CMK (cell line): ENCODE data around the gene DPH1.
"Not testable (repeated sequence)": the region's sequence is repeated elsewhere in the genome, so short reads cannot be mapped to it uniquely, and the experiment has no call there.

ENCODE experiments used
- DNase-seq: peaks from one replicate; pipeline ENCODE4 v3.0.0-alpha.2; 2010; ENCODE audit warnings: low read depth

DPH1 gene

DNA sequence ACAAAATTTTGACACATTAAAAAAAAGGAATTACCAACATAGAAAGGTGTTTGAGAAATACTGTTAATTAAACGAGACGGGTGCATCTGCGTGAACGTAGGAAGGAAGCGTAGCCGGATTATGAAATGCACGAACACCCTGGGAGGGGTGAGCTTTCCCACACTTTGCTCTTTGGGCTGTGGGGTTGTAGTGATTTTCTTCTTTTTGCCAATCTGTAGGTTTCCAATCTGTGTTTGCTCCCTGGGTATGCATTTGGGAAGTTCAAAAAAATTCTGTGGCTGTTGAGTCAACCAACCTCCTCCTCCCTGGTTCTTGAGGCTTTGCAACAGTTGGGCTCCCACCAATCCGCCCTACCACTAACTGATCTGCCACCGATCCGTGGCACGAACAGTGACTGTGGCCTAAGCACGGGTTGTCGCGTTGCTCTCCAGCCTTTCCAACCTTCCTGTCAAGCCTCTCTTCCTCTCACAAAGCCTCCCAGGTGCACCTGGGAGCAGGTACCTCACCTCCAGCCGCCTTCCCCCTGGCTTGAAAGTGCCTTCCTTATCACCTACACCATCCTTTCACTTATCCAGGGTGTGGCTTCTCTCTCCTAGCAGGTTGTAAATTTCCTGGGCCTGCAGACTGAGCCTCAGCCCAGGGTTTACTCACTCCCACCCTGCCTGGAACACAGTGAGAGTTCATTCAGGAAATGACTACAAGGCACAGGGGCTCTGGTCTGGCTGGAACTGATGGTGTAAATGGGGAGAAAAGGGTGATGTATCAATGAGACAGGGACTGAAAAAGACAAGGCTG lies 21.4 kb upstream of the DPH1 start:
- no peak for DNase-seq

- DNase-seq, result no peak
Observed at GRCh38 chr17:2009737-2010136, 20.2 kb upstream of the DPH1 start.

- no peak for DNase-seq
Observed at GRCh38 chr17:2011411-2012371, 18.3 kb upstream of the DPH1 start.

DNA sequence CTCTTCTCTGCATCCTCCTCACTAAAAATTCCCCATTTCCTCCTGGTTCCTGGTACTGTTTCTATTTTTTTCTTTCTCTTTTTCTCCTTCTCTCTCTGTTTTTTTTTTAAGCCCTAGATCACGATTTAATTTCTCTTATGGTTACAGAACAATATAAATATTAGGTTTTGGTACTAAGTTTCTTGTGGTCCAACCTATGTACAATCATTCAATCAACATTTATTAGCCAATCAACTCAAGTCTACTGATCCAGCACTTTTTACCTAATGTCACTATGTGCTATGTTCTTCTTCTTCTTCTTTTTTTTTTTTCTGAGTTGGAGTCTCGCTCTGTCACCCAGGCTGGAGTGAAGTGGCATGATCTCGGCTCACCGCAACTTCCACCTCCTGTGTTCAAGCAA lies 17.5 kb upstream of the DPH1 start:
- no peak for DNase-seq

DNA sequence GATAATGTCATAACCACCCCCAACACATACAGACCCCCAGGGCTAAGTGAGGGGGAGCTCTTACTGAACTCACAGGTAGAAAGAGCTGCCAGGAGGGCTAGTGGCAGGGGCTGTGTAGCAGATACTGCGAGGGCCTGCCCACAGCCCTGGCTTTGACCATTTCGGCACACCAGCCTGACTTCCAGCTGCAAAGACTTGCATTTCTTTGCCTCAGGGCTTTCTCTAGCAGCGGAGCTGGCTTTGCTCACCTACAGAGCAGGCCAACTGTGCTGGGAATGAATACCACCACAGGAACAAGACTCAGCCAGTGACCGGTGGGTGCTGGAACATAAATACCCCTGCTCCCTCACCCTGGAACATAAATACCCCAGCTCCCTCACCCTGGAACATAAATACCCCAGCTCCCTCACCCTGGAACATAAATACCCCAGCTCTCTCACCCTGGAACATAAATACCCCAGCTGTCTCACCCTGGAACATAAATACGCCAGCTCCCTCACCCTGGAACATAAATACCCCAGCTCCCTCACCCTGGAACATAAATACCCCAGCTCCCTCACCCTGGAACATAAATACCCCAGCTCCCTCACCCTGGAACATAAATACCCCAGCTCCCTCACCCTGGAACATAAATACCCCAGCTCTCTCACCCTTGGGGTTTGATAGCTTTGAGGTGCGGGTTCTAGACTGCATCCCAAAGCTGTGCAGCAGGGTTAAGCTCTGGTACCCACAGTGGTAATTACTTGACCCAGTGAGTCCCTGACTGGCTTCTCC lies 16.5 kb upstream of the DPH1 start:
- not testable (repeated sequence) for DNase-seq

- DNase-seq, result no peak
Observed at GRCh38 chr17:2013994-2014317, 16.0 kb upstream of the DPH1 start.

- DNase-seq, result no peak
Observed at GRCh38 chr17:2015314-2015713, 14.6 kb upstream of the DPH1 start.

GRCh38 chr17:2016494-2016893 lies 13.5 kb upstream of the DPH1 start:
- DNase-seq, result no peak

DNA sequence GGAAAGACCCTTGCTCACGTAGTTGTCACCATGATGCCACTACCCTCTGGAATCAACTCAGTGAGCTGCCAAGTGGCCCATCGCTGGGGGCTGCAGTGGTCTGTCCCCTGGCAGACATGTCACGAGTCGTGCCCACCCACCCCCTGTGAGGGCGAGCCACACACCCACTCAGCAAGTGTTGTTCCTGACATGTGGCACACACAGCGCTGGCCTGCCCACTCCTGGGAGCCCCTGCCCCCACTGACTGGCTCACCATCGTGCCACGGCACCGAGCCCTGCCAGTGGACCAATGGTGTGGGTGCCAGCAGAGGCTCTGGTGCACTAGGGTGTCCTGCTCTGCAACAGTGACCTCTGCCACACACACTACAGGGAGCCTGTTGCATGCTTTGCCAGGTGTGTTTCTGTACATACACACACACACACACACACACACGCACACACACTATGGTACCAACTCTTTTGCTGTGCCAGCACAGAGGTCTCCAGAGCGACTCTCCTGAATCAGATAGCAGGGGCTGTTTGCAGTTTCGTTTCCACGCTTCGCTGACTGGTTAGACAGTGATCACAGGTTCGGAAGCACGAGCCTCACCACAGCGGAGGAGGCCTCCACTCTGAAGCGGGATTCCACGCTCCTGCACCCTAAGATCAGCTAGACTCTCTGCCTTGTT lies 12.5 kb upstream of the DPH1 start:
- DNase-seq, result no peak

DNA sequence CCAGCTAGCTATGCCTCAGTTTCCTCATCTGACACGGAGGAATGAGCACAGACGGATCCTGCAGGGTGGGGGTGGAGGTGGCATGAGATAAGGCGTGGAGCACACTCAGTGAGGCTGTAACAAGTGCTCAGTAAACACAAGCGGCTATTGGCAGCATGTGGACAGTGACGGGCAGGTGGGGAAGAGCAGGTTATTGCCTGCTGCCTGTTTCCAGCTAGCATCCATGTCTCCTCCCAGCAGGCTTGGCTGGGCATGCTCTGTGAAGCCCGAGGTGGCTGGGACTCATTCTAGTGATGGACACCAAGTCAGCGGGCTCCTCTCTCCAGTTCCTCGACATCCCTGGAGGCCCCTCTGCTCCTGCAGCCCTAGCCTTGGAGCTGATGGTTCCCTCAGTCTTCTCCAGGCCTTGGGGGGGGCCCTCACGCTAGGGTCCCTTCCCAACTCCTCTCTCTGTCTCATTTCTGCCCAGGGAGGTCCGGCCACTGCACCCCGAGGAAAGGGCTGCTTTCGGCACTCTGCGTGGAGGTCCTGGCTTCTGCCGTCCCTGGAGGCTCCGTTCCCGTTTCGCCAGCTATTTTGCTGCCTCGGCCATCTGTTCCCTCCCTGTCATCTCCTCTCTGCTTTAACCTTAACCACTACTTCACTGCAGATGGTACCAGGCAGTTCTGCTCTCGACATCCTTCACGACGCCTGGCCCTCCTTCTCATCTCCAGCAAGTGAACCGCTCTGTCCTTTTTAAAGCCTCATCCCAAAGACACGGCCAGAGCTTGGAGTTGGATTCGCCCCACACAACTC lies 11.0 kb upstream of the DPH1 start:
- no peak for DNase-seq

GRCh38 chr17:2019723-2020122 lies 10.2 kb upstream of the DPH1 start:
- DNase-seq, result no peak

DNA sequence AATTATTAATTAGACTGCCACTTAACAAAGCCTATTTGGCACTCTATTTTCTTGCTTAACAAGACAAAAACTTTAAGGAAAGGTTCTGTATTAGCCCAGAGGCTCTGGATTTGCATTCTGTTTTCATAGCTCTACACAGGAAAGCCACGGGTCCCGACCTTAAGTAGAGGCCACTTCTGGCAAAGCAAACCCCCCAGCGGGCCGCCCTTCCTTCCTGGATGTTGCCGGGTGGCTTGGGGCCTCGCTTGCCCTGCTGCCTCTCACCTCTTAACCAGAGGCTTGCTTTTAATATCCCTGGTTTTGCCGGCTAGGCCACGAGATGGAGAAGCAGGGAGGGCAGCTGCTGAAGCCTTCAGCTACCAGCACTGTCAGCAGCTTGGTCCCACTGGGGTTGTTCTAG lies 9.2 kb upstream of the DPH1 start:
- no peak for DNase-seq

DNA sequence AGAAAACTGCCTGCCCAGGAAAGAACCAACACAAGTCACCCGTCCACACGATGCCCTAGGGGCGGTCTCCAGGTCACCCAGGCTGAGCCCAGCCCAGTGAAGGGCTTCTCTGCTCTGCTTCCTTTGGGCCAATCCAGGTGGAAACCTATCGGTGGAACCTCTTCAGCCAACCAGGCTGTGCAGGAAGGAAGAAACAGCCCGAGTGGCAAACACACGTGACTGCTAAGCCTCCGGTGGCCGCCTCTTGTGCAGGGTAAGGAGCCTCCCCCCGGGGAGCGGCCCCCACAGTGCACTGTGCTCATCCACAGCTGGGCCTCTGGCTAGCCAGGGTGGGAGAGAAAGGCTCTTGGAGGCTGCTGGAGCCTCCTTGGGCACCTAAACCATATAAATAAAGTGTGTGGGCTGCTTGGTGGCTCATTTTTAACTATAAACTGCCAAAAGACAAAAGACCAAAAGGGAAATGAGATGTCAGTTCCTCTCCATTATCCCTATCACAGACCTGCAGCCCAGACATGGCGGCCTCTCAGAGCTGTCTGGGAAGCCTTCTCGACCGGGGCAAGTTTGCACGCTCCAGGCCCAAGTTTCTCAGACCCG lies 7.2 kb upstream of the DPH1 start:
- no peak for DNase-seq

DNA sequence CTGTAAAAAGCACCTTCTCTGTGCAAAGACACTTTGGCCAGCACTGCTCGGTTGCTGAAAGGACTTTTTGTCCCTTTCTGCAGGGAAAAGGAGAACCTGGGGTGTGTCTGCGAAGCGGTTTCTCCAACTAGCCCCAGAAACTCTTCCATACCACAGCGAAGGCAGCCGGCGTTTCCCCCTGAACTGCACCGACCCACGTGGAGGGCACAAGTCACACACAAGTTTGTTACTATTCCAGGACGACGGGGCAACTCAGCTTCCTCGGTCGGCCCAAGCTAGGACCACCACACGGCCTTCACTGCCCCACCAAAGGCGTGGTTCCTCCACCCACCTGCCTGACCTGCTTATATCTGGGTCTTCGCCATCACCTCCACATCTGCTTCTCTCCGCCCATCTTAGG lies 6.7 kb upstream of the DPH1 start:
- DNase-seq, result no peak

GRCh38 chr17:2023692-2024571 lies 6.0 kb upstream of the DPH1 start:
- no peak for DNase-seq

- DNase-seq, result no peak
Observed at GRCh38 chr17:2024572-2025219, 5.3 kb upstream of the DPH1 start.

DNA sequence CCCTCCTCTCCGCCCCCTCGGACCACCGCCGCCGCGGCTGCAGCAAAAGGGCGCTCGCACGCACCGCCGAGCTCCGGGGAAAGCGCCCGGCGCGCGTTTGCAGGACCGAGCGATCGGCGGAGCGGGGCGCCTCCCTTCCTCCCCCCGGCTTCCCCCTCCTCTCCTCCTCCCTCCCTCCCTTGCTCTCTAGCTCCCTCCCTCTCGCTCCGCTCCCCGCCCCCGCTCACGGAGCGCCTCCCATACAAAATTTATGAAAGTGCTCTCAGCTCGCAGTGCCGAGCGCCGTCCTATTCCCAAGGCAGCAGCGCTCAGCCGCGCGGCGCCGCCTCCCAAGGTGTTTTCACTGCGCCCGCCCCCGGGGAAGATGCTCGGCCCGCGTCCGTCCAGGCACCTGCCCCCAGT lies 4.7 kb upstream of the DPH1 start, which contains the start of gene RTN4RL1:
Gene RTN4RL1, minus strand, starts transcription at position 115 of the 402 bp plus-strand sequence. CDS start 469 bp downstream, outside the sequence.
- DNase-seq, result no peak

DNA sequence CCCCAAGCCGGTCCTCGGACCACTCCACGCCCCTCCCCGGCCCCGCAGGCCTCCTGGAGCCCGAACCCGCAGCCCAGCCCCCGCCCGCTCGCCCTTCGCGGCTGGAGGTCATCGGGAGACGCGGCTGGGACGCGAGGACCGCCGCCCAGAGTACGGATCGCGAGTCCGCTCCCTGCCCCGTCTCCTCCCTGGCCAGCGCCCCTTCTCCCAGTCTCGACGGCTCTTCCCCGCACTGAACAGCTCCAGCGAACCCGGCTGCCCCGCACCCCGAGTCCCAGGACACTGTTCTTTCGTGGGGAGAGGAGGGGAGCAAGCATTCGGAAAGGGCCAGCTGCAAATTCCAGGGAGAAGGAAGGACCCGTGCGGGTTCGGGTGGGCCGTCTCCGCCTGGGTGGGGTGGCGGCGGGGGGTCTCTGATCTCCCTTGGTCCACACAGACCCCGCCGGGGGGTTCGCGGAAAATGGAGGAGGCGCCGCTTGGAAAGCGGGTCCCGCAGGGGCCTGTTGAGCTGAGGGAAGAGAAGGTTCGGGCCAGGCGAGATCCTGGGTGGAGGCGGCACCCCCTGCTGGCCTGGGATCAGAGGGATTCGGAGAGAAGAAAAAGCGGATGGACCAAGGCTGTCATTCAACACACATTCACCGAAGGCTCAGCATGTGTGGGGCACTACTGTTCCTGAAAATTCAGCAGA lies 4.2 kb upstream of the DPH1 start:
- no peak for DNase-seq
